HG02885 (cell line): ENCODE measurements around the gene MMEL1.

Experiments used
- ATAC-seq: cut with Tn5 transposase; IDR thresholded peaks from one replicate; pipeline ENCODE4 v1.9.1; 2021; ENCODE audit warnings: mild to moderate bottlenecking; ENCODE audit not compliant: unreplicated experiment, poor library complexity

Gene MMEL1

GRCh38 chr1:2606881-2607621, 25.8 kb downstream of the MMEL1 start:
- ATAC-seq = no peak

GRCh38 chr1:2606396-2606880, 26.4 kb downstream of the MMEL1 start:
- no peak for ATAC-seq

- ATAC-seq = no peak
Observed at GRCh38 chr1:2605509-2606395, 27.1 kb downstream of the MMEL1 start.

GRCh38 chr1:2604844-2605508, 27.8 kb downstream of the MMEL1 start:
- ATAC-seq = no peak

- ATAC-seq = no peak
Observed at GRCh38 chr1:2604156-2604843, 28.5 kb downstream of the MMEL1 start.

GRCh38 chr1:2603521-2604155, 29.2 kb downstream of the MMEL1 start:
- ATAC-seq = no peak

- ATAC-seq = no peak
Observed at GRCh38 chr1:2602866-2603520, 29.8 kb downstream of the MMEL1 start.

GRCh38 chr1:2602311-2602835, 30.4 kb downstream of the MMEL1 start:
- ATAC-seq = no peak

- no peak for ATAC-seq
Observed at GRCh38 chr1:2601721-2602303, 31.0 kb downstream of the MMEL1 start.

- no peak for ATAC-seq
Observed at GRCh38 chr1:2598329-2598931, 34.4 kb downstream of the MMEL1 start.

- ATAC-seq = no peak
Observed at GRCh38 chr1:2597441-2598328, 35.1 kb downstream of the MMEL1 start.

- ATAC-seq = no peak
Observed at GRCh38 chr1:2596530-2597333, 36.1 kb downstream of the MMEL1 start.

GRCh38 chr1:2595812-2596529, 36.8 kb downstream of the MMEL1 start:
- ATAC-seq = no peak

- no peak for ATAC-seq
Observed at GRCh38 chr1:2595261-2595811, 37.5 kb downstream of the MMEL1 start.

- no peak for ATAC-seq
Observed at GRCh38 chr1:2594641-2595131, 38.1 kb downstream of the MMEL1 start.
